ENCODE data around the gene RALA. TPM values are rescaled to one million over a fixed set of nuclear protein-coding genes. Genes with fewer than 3 reads are reported as not detected.

RALA gene
- total and polyA plus RNA-seq, 2 experiments from 2014 or later, result 43.5 to 231 TPM

DNA sequence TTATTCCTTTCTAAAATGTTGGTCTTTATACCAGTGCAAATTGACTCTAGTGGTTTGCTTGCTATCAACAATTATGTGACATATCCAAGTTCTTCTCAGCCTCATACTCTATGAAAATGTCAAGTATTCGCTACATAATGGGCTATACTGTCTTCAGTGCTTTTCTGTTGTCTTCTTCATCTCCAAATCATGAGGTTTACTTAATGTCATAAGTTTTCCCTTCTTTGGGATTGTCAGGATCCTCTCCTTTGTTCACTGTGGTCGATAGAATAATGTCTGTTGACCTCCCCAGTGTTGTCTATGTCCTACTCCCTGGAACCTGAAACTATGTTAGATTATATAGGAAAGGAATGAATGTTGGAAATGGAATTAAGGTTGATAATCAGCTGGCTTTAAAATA is 16.4 kb upstream of the RALA start:
- Mint-ChIP-seq H3K4me1 (peaks cover 12% of the 10 kb centered on the region; the same call in 2 of the 3 replicates), H3K27ac (no peak overlapping the region), H3K36me3 (ENCODE audit: low read depth) (no peaks in the 10 kb centered on the region), H3K27me3 (ENCODE audit: insufficient read depth, low read depth, poor library complexity) (peaks cover 6% of the 10 kb centered on the region), H3K9me3 (no peaks in the 10 kb centered on the region), H3K4me3 (no peak overlapping the region)
- Histone ChIP-seq H2AFZ (no peak overlapping the region), H3K27me3 (ENCODE audit: insufficient read depth) (peaks cover 18% of the 10 kb centered on the region), H3K79me2 (replicated peaks; ENCODE audit: insufficient read depth) (no peaks in the 10 kb centered on the region), H3K36me3 (ENCODE audit: insufficient read depth) (no peaks in the 10 kb centered on the region), H3K4me3 (no peak overlapping the region), H3F3A (replicated peaks; ENCODE audit: low read depth) (no peaks in the 10 kb centered on the region), H4K20me1 (replicated peaks; ENCODE audit: insufficient read depth) (no peaks in the 10 kb centered on the region), H3K9me2 (ENCODE audit: insufficient read depth) (0 out of 2 replicates have a peak, but pooled peaks cover 3% of the 10 kb centered on the region), H3K4me2 (no peak overlapping the region), H3K27ac (ENCODE audit: low read depth) (no peak overlapping the region), H3K4me1 (ENCODE audit: insufficient read depth) (no peaks in the 10 kb centered on the region; the same call in none of the 2 replicates)
- DNase-seq (ENCODE audit: low spot score) (no peak), ATAC-seq (no peak)
- no peak for TF ChIP-seq ZNF114 (CRISPR knock-in tag; IDR thresholded peaks at IDR 0.05)
- no peak for TF ChIP-seq EZH2phosphoT487 (IDR thresholded peaks at IDR 0.05; ENCODE audit: unreplicated experiment)
- TF ChIP-seq ZNF331 (CRISPR knock-in tag; IDR thresholded peaks at IDR 0.05; ENCODE audit: low read depth), result no peak
- no peak for TF ChIP-seq NANOG (IDR thresholded peaks at IDR 0.05; ENCODE audit: borderline replicate concordance)
- no peak for TF ChIP-seq JUNB (IDR thresholded peaks at IDR 0.05; ENCODE audit: unreplicated experiment)
- TF ChIP-seq STAT1 (IDR thresholded peaks at IDR 0.05; ENCODE audit: unreplicated experiment), result no peak

DNA sequence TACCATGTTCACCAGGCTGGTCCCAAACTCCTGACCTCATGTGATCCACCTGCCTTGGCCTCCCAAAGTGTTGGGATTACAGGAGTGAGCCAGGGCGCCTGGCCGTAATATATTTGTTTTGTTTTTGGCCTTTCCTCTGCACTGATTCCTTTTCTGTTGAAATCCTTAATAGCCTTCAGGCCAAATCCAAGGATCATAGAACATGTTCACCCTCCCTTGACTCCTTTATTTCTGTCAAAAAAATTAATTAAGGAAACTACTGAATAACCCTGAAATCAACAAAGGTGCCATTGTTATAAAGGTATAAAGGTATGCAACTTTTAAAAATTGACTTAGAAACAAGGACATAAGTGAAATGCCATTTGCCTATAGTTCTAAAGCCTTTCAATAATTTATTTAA is 15.5 kb upstream of the RALA start:
- Histone ChIP-seq H2AFZ (no peak overlapping the region), H3K27me3 (ENCODE audit: insufficient read depth) (peaks cover 18% of the 10 kb centered on the region), H3K27ac (ENCODE audit: low read depth) (no peak overlapping the region), H3K4me2 (no peak overlapping the region), H3K79me2 (replicated peaks; ENCODE audit: insufficient read depth) (no peaks in the 10 kb centered on the region), H3K9me2 (ENCODE audit: insufficient read depth) (0 out of 2 replicates have a peak, but pooled peaks cover 3% of the 10 kb centered on the region), H3K4me3 (no peak overlapping the region), H3K36me3 (ENCODE audit: insufficient read depth) (no peaks in the 10 kb centered on the region), H4K20me1 (replicated peaks; ENCODE audit: insufficient read depth) (no peaks in the 10 kb centered on the region), H3F3A (replicated peaks; ENCODE audit: low read depth) (no peaks in the 10 kb centered on the region), H3K4me1 (ENCODE audit: insufficient read depth) (no peaks in the 10 kb centered on the region; the same call in none of the 2 replicates)
- Mint-ChIP-seq H3K4me3 (no peak overlapping the region), H3K9me3 (no peaks in the 10 kb centered on the region), H3K27ac (no peak overlapping the region), H3K36me3 (ENCODE audit: low read depth) (no peaks in the 10 kb centered on the region), H3K4me1 (peaks cover 12% of the 10 kb centered on the region; the same call in 2 of the 3 replicates), H3K27me3 (ENCODE audit: insufficient read depth, low read depth, poor library complexity) (peaks cover 6% of the 10 kb centered on the region)
- DNase-seq (ENCODE audit: low spot score) (no peak), ATAC-seq (no peak)
- TF ChIP-seq, protein P1, sequence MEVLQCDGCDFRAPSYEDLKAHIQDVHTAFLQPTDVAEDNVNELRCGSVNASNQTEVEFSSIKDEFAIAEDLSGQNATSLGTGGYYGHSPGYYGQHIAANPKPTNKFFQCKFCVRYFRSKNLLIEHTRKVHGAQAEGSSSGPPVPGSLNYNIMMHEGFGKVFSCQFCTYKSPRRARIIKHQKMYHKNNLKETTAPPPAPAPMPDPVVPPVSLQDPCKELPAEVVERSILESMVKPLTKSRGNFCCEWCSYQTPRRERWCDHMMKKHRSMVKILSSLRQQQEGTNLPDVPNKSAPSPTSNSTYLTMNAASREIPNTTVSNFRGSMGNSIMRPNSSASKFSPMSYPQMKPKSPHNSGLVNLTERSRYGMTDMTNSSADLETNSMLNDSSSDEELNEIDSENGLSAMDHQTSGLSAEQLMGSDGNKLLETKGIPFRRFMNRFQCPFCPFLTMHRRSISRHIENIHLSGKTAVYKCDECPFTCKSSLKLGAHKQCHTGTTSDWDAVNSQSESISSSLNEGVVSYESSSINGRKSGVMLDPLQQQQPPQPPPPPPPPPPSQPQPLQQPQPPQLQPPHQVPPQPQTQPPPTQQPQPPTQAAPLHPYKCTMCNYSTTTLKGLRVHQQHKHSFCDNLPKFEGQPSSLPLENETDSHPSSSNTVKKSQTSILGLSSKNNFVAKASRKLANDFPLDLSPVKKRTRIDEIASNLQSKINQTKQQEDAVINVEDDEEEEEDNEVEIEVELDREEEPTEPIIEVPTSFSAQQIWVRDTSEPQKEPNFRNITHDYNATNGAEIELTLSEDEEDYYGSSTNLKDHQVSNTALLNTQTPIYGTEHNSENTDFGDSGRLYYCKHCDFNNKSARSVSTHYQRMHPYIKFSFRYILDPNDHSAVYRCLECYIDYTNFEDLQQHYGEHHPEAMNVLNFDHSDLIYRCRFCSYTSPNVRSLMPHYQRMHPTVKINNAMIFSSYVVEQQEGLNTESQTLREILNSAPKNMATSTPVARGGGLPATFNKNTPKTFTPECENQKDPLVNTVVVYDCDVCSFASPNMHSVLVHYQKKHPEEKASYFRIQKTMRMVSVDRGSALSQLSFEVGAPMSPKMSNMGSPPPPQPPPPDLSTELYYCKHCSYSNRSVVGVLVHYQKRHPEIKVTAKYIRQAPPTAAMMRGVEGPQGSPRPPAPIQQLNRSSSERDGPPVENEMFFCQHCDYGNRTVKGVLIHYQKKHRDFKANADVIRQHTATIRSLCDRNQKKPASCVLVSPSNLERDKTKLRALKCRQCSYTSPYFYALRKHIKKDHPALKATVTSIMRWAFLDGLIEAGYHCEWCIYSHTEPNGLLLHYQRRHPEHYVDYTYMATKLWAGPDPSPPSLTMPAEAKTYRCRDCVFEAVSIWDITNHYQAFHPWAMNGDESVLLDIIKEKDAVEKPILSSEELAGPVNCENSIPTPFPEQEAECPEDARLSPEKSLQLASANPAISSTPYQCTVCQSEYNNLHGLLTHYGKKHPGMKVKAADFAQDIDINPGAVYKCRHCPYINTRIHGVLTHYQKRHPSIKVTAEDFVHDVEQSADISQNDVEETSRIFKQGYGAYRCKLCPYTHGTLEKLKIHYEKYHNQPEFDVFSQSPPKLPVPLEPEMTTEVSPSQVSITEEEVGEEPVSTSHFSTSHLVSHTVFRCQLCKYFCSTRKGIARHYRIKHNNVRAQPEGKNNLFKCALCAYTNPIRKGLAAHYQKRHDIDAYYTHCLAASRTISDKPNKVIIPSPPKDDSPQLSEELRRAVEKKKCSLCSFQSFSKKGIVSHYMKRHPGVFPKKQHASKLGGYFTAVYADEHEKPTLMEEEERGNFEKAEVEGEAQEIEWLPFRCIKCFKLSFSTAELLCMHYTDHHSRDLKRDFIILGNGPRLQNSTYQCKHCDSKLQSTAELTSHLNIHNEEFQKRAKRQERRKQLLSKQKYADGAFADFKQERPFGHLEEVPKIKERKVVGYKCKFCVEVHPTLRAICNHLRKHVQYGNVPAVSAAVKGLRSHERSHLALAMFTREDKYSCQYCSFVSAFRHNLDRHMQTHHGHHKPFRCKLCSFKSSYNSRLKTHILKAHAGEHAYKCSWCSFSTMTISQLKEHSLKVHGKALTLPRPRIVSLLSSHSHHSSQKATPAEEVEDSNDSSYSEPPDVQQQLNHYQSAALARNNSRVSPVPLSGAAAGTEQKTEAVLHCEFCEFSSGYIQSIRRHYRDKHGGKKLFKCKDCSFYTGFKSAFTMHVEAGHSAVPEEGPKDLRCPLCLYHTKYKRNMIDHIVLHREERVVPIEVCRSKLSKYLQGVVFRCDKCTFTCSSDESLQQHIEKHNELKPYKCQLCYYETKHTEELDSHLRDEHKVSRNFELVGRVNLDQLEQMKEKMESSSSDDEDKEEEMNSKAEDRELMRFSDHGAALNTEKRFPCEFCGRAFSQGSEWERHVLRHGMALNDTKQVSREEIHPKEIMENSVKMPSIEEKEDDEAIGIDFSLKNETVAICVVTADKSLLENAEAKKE (CRISPR knock-in tag; IDR thresholded peaks at IDR 0.05), result no peak

Data from GM23338 (cell line).